B cell (primary cell): ENCODE data around the gene RRM1.

ENCODE experiments used
- CTCF ChIP-seq: fragments of 200-600 bp; IDR thresholded peaks from one replicate; pipeline ENCODE4 v1.8.0; 2022; ENCODE audit warnings: antibody characterized with exemption, mild to moderate bottlenecking
- EZH2 ChIP-seq: IDR thresholded peaks from 2 replicates; pipeline ENCODE4 v1.6.1; 2012; ENCODE audit warnings: borderline replicate concordance, low read depth, mild to moderate bottlenecking, moderate library complexity, low read length; ENCODE audit not compliant: insufficient read depth, poor library complexity, severe bottlenecking

GRCh38 chr11:4140067-4140636 is 45.6 kb downstream of the RRM1 start:
- no peak for TF ChIP-seq CTCF
- TF ChIP-seq EZH2, result no peak
